Myocyte (in vitro differentiated cells): ENCODE measurements around the gene CTCF. TPM values are rescaled to one million over a fixed set of nuclear protein-coding genes. Genes with fewer than 3 reads are reported as not detected.
A peak's percentile ranks its signal among the peaks of the same experiment; 100 is the strongest.

Experiments
- DNase-seq: peaks from one replicate; pipeline ENCODE4 v3.0.0-alpha.2; 2012; ENCODE audit warnings: low read depth
- total RNA-seq: library from RNA; depleted of rRNA; stranded (reverse); fragments of >200 nt; gene quantifications from 2 replicates; pipeline ENCODE4 v1.2.3, GENCODE V29; 2014

CTCF gene
- total RNA-seq, 1 donor from 2014 or later, result 35.7 TPM

GRCh38 chr16:67534431-67534830 is 27.9 kb upstream of the CTCF start:
- DNase-seq, result no peak

GRCh38 chr16:67535201-67535600 is 27.1 kb upstream of the CTCF start:
- no peak for DNase-seq

- DNase-seq, result peak; percentile 32
Observed at GRCh38 chr16:67537270-67537635, 25.1 kb upstream of the CTCF start.

GRCh38 chr16:67537636-67538591 is 24.4 kb upstream of the CTCF start:
- no peak for DNase-seq

- peak; percentile 15 for DNase-seq
Observed at GRCh38 chr16:67538666-67539101, 23.6 kb upstream of the CTCF start.

- DNase-seq, result no peak
Observed at GRCh38 chr16:67539271-67539670, 23.1 kb upstream of the CTCF start.

GRCh38 chr16:67539691-67540635 is 22.4 kb upstream of the CTCF start:
- DNase-seq, result no peak

GRCh38 chr16:67540756-67541155 is 21.6 kb upstream of the CTCF start:
- DNase-seq, result no peak

GRCh38 chr16:67541391-67542263 is 20.7 kb upstream of the CTCF start:
- DNase-seq, result peak; percentile 89

GRCh38 chr16:67542464-67542863 is 19.9 kb upstream of the CTCF start:
- DNase-seq, result peak; percentile 69

- no peak for DNase-seq
Observed at GRCh38 chr16:67543036-67543435, 19.3 kb upstream of the CTCF start.

GRCh38 chr16:67543582-67543981 is 18.7 kb upstream of the CTCF start:
- DNase-seq, result no peak

- no peak for DNase-seq
Observed at GRCh38 chr16:67544329-67544841, 17.9 kb upstream of the CTCF start.

- DNase-seq, result no peak
Observed at GRCh38 chr16:67544844-67545664, 17.3 kb upstream of the CTCF start.

GRCh38 chr16:67545665-67546024 is 16.7 kb upstream of the CTCF start:
- DNase-seq, result no peak

GRCh38 chr16:67546091-67546501 is 16.2 kb upstream of the CTCF start:
- DNase-seq, result no peak

- DNase-seq, result peak; percentile 67
Observed at GRCh38 chr16:67546761-67547422, 15.4 kb upstream of the CTCF start.

GRCh38 chr16:67547423-67548264 is 14.7 kb upstream of the CTCF start:
- no peak for DNase-seq
